ENCODE data around the gene SEMA4G. TPM values are rescaled to one million over a fixed set of nuclear protein-coding genes. Genes with fewer than 3 reads are reported as not detected.

The SEMA4G gene
- total RNA-seq, 1 experiment from 2014 or later = 8.5 TPM

- Histone ChIP-seq H4K8ac (replicated peaks; ENCODE audit: insufficient read length, low read depth, low read length) (no peak overlapping the region), H2AFZ (ENCODE audit: low read length) (no peak overlapping the region), H4K5ac (ENCODE audit: insufficient read length, low read depth, low read length) (no peak overlapping the region), H4K91ac (ENCODE audit: insufficient read length, low read depth, low read length) (no peak overlapping the region), H3K4ac (ENCODE audit: low read depth, low read length) (no peak overlapping the region), H2BK5ac (ENCODE audit: insufficient read length, low read length) (no peak overlapping the region), H3K27me3 (ENCODE audit: insufficient read depth, low read length) (no peaks in the 10 kb centered on the region), H3K23me2 (ENCODE audit: insufficient read length, low read depth, low read length, poor library complexity, severe bottlenecking) (no peaks in the 10 kb centered on the region), H3K14ac (ENCODE audit: insufficient read depth, low read length) (no peak overlapping the region), H3K4me1 (ENCODE audit: insufficient read depth, low read length) (no peaks in the 10 kb centered on the region), H3K56ac (ENCODE audit: insufficient read length, low read depth, low read length) (no peak overlapping the region), H2AK5ac (ENCODE audit: insufficient read length, low read length) (no peak overlapping the region), H2BK12ac (ENCODE audit: insufficient read length, low read depth, low read length) (no peak overlapping the region), H3K23ac (ENCODE audit: insufficient read length, low read depth, low read length) (no peak overlapping the region), H3K9me3 (ENCODE audit: control insufficient read depth, low read depth, low read length) (no peaks in the 10 kb centered on the region), H3K4me2 (ENCODE audit: insufficient read depth, insufficient read length, low read length) (no peak overlapping the region), H3K27ac (ENCODE audit: insufficient read length, low read depth, low read length) (no peak overlapping the region), H3T11ph (ENCODE audit: low read length) (no peak overlapping the region), H3K79me1 (ENCODE audit: insufficient read depth, low read depth, low read length, poor library complexity, severe bottlenecking) (no peaks in the 10 kb centered on the region), H3K9ac (ENCODE audit: extremely low read depth, insufficient read length, low read length) (no peak overlapping the region), H2BK20ac (ENCODE audit: low read depth, low read length, poor library complexity, severe bottlenecking) (no peak overlapping the region), H3K18ac (ENCODE audit: insufficient read length, low read depth, low read length) (no peak overlapping the region), H2BK120ac (ENCODE audit: low read depth, low read length, poor library complexity, severe bottlenecking) (no peak overlapping the region), H4K20me1 (ENCODE audit: control insufficient read depth, insufficient read depth, insufficient read length) (no peaks in the 10 kb centered on the region), H3K79me2 (ENCODE audit: insufficient read depth, low read length) (no peaks in the 10 kb centered on the region), H2BK15ac (ENCODE audit: low read depth, low read length) (no peak overlapping the region)
- DNase-seq = no peak
- no peak overlapping the region for H3K27ac Mint-ChIP-seq
- H3K27me3 Mint-ChIP-seq (ENCODE audit: low read depth) = peaks cover 18% of the 10 kb centered on the region
- H3K4me1 Mint-ChIP-seq = peaks cover 19 to 35% of the 10 kb centered on the region in 2 experiments
- no CpG with 5 or more reads among the region's 22 CpGs for WGBS (ENCODE audit: extremely low coverage, insufficient read length, low lambda C conversion rate)
- H3K36me3 Mint-ChIP-seq (ENCODE audit: insufficient read depth in 1 of 3, low read depth in 3 of 3) = peaks cover 7 to 21% (median 17%) of the 10 kb centered on the region in 3 experiments; a peak in 5 of 7 replicates
- no peak for TF ChIP-seq CTCF (conservative IDR thresholded peaks at IDR 0.05)
- H3K9me3 Mint-ChIP-seq = no peaks in the 10 kb centered on the region; a peak in 1 of 5 replicates
- H3K4me3 Mint-ChIP-seq = no peak overlapping the region
Observed at GRCh38 chr10:101010329-101010728, 41.0 kb downstream of the SEMA4G start.
